ENCODE measurements around the gene SP3. TPM values are rescaled to one million over a fixed set of nuclear protein-coding genes. Genes with fewer than 3 reads are reported as not detected.

The SP3 gene
- total and polyA plus RNA-seq, 5 experiments from 2014 or later, result 51.4 to 141 (median 67.9) TPM

DNA sequence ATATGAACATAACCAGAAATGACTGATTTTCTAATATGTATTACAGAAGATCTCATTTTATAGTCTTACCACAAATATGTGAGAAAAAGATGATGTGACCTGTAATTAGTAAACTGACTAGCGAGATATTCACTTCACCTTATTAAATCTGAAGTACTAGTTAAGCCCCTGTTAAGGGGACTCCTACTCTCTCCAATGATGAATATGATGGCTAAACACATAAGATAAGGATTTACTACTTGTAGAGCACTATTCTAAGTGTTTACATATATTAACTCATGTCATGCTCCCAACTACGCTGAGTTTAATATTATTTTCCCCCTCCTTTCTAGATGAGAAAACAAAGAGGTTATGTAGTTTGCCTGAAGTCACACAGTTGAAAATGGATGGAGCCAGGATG is 40.9 kb downstream of the SP3 start:
- Mint-ChIP-seq H3K9me3 (peaks cover 0 to 2% (median 0%) of the 10 kb centered on the region in 9 donors), H3K4me1 (peaks cover 31 to 83% (median 76%) of the 10 kb centered on the region in 4 donors), H3K36me3 (peaks cover 5 to 26% (median 7%) of the 10 kb centered on the region in 3 donors), H3K4me3 (peak overlapping the region in 5 of 10 donors; percentile 11 to 41 (median 15)), H3K27ac (peak overlapping the region in 4 of 10 donors; percentile 15 to 86 (median 34)), H3K27me3 (no peaks in the 10 kb centered on the region)
- DNase-seq (no peak), ATAC-seq (no peak)
- POLR2A ChIA-PET, result interaction anchor here (1.6 kb wide), 1 partner anchor 41 kb away, joined by 6 read pairs; the partner anchor contains the start of gene SP3

DNA sequence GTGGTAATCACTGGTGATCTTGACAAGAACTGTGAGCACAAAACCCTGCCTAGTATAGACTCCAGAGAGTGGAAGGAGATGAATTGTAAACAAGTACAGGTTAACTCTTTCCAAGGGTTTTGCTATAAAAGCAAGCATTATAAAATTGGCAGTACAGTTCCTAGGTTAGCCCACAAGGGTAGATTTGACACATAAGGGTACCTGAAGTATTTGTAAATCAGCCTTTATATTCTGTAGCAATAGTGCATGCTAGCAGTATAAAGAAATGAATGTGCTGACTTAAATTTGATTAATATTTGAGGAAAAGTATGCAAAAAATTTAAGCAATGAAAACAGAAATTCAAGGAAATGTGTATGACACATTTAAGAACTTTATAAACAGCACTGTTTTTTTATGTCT is 42.4 kb downstream of the SP3 start:
- POLR2A ChIA-PET, result no interaction called here
- H3K27ac Mint-ChIP-seq, result peak overlapping the region in 8 of 10 donors; percentile 5 to 72 (median 43)
- DNase-seq (no peak), ATAC-seq (peak; percentile 31 to 33)
- H3K4me1 Mint-ChIP-seq, result peaks cover 31 to 81% (median 72%) of the 10 kb centered on the region in 4 donors
- peaks cover 0 to 2% (median 0%) of the 10 kb centered on the region in 9 donors for H3K9me3 Mint-ChIP-seq
- peak overlapping the region in 2 of 10 donors; percentile 5 to 12 for H3K4me3 Mint-ChIP-seq
- peaks cover 4 to 29% (median 10%) of the 10 kb centered on the region in 3 donors for H3K36me3 Mint-ChIP-seq
- no peaks in the 10 kb centered on the region for H3K27me3 Mint-ChIP-seq

DNA sequence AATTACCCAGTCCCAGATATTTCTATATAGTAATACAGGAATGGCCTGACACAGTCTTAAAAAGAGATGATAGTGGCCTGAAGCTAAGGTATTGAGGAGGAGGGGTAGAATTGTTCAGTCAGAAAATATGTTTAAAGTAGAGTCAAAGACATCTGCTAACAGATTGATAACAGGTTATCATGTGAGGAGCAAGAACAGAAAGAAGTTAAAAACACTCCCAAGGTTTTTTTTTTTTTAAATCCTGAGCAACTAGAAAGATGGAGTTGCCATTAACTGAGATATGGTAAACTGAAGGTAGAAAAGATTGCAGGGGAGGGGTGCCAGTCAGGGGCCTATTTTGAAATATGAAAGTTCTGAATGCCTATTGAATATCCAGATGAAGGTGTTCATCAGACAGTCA is 43.1 kb downstream of the SP3 start:
- POLR2A ChIA-PET, result no interaction called here
- Mint-ChIP-seq H3K27ac (peak overlapping the region; percentile 5 to 93 (median 53)), H3K9me3 (peaks cover 0 to 2% (median 0%) of the 10 kb centered on the region in 9 donors), H3K27me3 (no peaks in the 10 kb centered on the region), H3K4me1 (peaks cover 31 to 83% (median 72%) of the 10 kb centered on the region in 4 donors), H3K4me3 (peak overlapping the region in 4 of 10 donors; percentile 5 to 39 (median 24)), H3K36me3 (peaks cover 6 to 36% (median 17%) of the 10 kb centered on the region in 3 donors)
- ATAC-seq (no peak), DNase-seq (no peak)

DNA sequence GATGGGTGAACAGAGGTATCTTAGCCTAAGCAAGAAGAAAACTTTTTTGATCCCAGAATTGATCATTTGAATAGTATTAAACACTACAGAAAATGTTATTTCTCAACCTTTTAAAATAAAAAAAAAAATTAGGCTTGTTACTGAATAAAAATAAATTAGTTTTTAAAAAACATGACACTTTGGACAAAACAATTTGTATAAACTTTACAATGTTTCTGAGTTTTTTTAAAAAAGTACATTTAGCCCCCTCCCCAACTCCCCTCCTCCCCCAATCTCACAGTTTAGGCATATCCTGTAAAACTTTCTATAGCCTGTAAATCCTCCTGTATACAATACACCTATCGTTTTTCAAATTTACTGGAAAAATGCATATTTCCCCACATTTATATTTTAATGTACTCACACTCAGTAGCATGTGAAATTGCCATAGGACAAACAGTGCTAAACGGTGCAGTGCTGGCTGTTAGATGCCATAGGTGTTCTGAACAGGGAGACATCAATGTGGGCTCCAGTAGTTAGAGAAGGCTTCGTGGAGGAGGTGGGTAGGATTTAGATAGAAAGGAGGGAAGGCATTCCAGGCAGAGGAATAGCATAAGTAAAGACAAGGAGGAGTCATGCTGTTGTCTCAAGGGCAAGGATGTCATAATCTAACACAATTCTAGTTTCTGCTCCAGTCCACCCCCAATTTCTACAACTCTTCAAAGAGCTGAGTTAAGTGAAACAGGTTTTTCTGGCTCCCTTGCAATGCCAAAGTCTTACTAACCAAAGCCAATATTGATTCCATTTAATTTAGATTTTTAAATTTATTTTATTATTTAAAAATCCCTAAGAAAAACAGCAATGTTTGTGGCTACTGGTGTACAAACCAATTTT is 50.9 kb downstream of the SP3 start:
- DNase-seq (no peak), ATAC-seq (no peak)
- Mint-ChIP-seq H3K36me3 (peaks cover 6 to 88% (median 27%) of the 10 kb centered on the region in 3 donors), H3K9me3 (no peaks in the 10 kb centered on the region), H3K27ac (peak overlapping the region; percentile 2 to 86 (median 44)), H3K4me1 (peaks cover 7 to 36% (median 27%) of the 10 kb centered on the region in 4 donors), H3K27me3 (no peaks in the 10 kb centered on the region), H3K4me3 (no peak overlapping the region)
- POLR2A ChIA-PET, result no interaction called here

DNA sequence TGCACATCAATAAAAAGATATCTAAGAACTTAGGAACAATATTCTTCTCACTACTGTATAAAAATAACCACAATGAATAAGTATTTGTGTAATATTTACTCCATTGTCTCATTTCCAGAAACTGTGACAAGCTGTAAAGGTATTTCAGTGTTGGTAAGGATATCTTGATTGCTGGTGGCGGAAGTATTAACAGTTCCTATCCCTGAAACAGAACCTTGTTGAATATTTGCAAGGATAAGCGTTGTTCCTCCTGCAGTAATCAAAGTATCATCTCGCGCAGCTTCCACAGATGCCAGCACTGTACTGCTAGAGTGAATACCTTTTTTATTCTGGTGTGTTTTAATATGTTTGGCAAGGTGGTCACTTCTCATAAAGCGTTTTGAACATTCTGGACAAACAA is 55.3 kb downstream of the SP3 start:
- Mint-ChIP-seq H3K36me3 (peaks cover 4 to 91% (median 28%) of the 10 kb centered on the region in 3 donors), H3K27ac (no peak overlapping the region), H3K4me3 (no peak overlapping the region), H3K27me3 (no peaks in the 10 kb centered on the region), H3K4me1 (peaks cover 4 to 19% (median 9%) of the 10 kb centered on the region in 4 donors), H3K9me3 (no peaks in the 10 kb centered on the region)
- ATAC-seq (no peak), DNase-seq (no peak)
- POLR2A ChIA-PET, result no interaction called here

DNA sequence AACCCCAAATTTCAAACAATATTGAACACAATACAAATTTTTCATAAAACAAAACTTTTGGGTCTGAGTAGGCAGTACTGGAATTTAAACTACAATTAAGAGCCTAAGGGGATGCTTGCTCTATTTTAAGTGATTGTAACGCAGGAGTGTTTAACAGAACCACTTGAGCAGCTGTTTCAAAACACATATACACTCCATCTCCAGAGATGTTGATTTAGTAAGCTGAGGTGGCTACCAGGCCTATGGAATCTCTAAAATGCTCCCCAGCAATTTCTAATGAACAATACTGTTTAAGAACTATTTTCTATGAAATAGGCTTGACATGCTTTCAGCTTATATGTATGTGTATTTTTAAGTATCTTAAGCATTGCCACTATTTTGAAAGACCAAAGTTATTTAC is 58.5 kb downstream of the SP3 start:
- POLR2A ChIA-PET, result no interaction called here
- ATAC-seq (no peak), DNase-seq (no peak)
- Mint-ChIP-seq H3K36me3 (peaks cover 5 to 75% (median 29%) of the 10 kb centered on the region in 3 donors), H3K4me3 (no peak overlapping the region), H3K27me3 (no peaks in the 10 kb centered on the region), H3K27ac (no peak overlapping the region), H3K4me1 (peaks cover 0 to 5% (median 1%) of the 10 kb centered on the region in 4 donors), H3K9me3 (no peaks in the 10 kb centered on the region)

DNA sequence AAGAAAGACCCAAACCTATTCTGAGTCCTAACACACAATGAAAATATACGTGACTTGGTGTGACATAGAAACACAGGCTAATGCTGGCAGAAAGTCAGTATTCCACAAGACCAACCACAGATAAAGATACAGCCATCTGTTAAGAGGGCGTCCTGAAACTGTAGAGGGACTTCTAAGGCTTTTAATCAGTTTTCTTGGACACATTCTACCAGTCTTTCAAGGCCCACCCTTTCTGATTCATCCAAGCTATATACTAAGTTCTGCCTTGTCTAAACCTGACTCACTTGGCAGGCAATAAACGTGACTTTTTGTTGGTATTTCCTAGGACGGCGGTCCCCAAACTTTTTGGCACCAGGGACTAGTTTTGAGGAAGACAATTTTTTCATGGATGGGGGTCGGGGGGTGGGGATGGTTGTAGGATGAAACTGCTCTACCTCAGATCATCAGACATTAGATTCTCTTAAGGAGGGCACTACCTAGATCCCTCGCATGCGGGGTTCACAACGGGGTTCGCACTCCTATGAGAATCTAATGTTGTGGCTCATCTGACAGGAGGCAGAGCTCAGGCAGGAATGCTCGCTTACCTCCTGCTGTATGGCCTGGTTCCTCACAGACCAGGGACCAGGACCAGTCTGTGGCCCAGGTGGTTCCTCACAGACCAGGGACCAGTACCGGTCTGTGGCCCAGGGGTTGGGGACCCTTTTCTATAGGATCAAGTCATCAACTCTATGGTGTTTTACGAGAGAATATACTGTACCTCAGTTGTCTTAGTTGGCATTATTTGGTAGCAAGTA is 61.4 kb downstream of the SP3 start:
- Mint-ChIP-seq H3K9me3 (no peaks in the 10 kb centered on the region), H3K36me3 (peaks cover 5 to 48% (median 29%) of the 10 kb centered on the region in 3 donors), H3K27ac (peak overlapping the region in 1 of 10 donors; percentile 59), H3K4me1 (peaks cover 4 to 8% (median 4%) of the 10 kb centered on the region in 4 donors), H3K4me3 (no peak overlapping the region), H3K27me3 (no peaks in the 10 kb centered on the region)
- no peak for ATAC-seq
- no peak for DNase-seq
- POLR2A ChIA-PET, result interaction anchor here (0.6 kb wide), 1 partner anchor 34 kb away, joined by 6 read pairs; no protein-coding TSS in a partner anchor

DNA sequence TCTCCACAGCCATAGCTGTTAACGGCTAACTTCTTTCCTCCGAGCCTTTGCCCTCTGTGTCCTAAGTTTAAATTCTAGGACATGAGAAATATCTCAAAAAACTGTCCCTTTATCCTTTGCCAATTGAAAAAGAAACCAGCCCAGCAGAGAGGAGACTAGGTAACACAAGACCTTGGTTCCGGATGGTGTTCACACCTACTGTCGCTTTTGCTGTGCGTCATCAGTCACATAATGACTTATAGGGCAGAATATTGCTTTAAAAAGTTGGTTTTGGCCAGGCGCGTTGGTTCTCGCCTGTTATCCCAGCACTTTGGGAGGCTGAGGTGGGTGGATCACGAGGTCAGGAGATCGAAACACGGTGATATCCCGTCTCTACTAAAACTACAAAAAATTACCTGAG is 66.2 kb downstream of the SP3 start:
- peaks cover 11 to 27% (median 14%) of the 10 kb centered on the region in 4 donors for H3K4me1 Mint-ChIP-seq
- POLR2A ChIA-PET, result no interaction called here
- peak overlapping the region in 5 of 10 donors; percentile 2 to 83 (median 12) for H3K27ac Mint-ChIP-seq
- peaks cover 0 to 1% (median 1%) of the 10 kb centered on the region in 3 donors for H3K36me3 Mint-ChIP-seq
- peak overlapping the region in 1 of 10 donors; percentile 27 for H3K4me3 Mint-ChIP-seq
- DNase-seq (no peak), ATAC-seq (no peak)
- no peaks in the 10 kb centered on the region for H3K9me3 Mint-ChIP-seq
- H3K27me3 Mint-ChIP-seq, result no peaks in the 10 kb centered on the region

DNA sequence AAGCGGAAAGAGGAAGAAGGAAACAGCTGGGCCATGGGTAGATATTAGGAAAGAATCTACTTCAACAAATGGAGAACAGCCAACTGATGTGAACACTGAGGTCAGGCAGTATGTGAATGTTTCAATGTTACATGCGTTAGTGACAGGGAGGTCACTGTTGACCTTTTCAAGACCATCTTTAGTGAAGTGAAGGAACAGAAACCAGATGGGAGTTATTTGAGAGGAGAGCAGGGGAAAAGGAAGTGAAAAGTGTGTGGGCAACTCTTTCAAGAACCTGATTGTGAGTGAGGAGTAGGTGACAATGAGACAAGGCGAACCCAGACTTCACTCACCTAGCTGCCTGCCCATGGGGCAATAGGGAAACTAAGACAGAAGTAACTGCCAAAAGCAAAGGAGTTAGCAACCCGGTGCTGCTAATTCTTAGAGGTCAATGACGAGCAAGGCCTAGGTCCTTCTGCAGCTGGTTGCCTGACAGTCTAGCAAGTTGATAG is 67.0 kb downstream of the SP3 start:
- H3K4me3 Mint-ChIP-seq, result peak overlapping the region in 1 of 10 donors; percentile 0
- H3K27me3 Mint-ChIP-seq, result no peaks in the 10 kb centered on the region
- POLR2A ChIA-PET, result no interaction called here
- H3K36me3 Mint-ChIP-seq, result no peaks in the 10 kb centered on the region
- DNase-seq (no peak), ATAC-seq (peak in 1 of 2 donors; percentile 47)
- peaks cover 10 to 27% (median 14%) of the 10 kb centered on the region in 4 donors for H3K4me1 Mint-ChIP-seq
- H3K27ac Mint-ChIP-seq, result peak overlapping the region in 2 of 10 donors; percentile 12 to 49
- no peaks in the 10 kb centered on the region for H3K9me3 Mint-ChIP-seq

DNA sequence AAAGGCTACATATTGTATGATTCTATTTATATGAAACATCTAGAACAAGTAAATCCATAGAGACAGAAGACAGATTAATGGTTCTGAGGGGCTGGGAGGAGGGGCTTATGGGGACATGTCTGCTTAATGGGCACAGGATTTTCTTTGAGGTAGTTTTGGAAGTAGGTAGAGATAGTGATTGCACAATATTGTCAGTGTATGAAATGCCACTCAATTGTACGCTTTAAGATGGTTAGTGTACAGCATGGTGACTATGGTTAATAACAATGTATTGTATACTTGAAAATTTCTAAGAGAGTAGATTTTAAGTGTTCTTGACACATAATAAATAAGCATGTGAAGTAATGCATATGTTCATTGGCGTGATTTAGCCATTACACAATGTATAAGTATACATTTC is 68.4 kb downstream of the SP3 start:
- Mint-ChIP-seq H3K27me3 (no peaks in the 10 kb centered on the region), H3K36me3 (no peaks in the 10 kb centered on the region), H3K27ac (peak overlapping the region in 1 of 10 donors; percentile 17), H3K9me3 (no peaks in the 10 kb centered on the region), H3K4me3 (no peak overlapping the region), H3K4me1 (peaks cover 8 to 27% (median 15%) of the 10 kb centered on the region in 4 donors)
- DNase-seq (no peak), ATAC-seq (no peak)
- POLR2A ChIA-PET, result no interaction called here

DNA sequence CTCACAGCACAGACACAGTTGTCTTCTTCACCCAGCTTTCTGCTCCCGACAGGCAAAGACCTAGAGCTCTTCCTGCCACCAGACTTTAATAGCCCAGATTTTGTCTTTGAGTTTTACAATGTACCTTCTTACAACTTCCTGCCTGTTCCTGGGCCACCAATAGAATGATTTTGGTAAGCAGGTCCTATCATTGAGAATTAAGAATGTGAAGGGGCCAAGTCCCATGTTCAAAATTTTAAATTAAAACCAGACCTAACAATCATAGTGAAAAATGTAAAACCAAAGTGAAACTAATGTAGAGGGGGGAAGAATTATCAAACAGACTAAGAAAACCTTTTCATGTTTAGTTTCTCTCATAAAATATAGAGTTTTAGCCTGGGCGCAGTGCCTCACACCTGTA is 72.8 kb downstream of the SP3 start:
- peaks cover 2 to 4% (median 3%) of the 10 kb centered on the region in 4 donors for H3K4me1 Mint-ChIP-seq
- POLR2A ChIA-PET, result no interaction called here
- peaks cover 2 to 9% (median 4%) of the 10 kb centered on the region in 5 donors for H3K27me3 Mint-ChIP-seq
- no peak for DNase-seq
- H3K4me3 Mint-ChIP-seq, result no peak overlapping the region
- peaks cover 0 to 8% (median 6%) of the 10 kb centered on the region in 3 donors for H3K36me3 Mint-ChIP-seq
- H3K27ac Mint-ChIP-seq, result no peak overlapping the region
- no peak for ATAC-seq
- H3K9me3 Mint-ChIP-seq, result peaks cover 0 to 29% (median 11%) of the 10 kb centered on the region in 9 donors

DNA sequence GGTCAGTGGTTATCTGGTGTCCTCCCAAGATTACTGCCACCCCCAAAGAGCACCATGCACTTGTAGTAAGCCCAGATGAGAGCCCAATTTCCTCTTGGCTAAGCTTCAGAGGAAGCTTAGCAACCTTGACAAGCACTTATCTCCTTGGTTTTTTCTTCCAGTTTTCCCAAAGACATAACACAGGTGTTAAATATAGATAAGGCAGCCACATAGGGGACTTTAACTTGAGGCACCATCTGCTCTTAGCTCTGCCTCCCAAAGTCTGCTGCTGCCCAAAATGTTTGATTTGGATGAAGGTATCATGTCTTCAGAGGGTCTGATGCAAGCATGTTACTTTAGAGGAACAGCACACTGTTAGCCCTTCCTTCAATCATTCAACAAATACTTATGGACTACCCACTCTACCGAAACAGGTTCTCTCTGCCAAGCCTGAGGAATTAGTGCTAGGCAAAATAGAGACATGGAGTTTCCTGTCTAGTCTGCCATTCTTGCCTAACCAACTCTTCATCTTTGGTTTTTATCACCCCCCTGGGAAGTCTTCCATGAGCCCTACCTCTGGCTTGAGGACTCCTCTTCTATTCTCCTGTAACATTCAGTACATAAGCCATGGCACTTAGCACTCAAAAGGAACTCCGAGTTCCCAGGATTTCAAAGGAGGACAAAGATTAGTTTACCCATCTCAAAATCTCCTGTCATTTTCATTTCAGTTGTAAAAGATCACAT is 73.7 kb downstream of the SP3 start:
- no peak overlapping the region for H3K27ac Mint-ChIP-seq
- POLR2A ChIA-PET, result no interaction called here
- H3K4me1 Mint-ChIP-seq, result peaks cover 0 to 2% (median under 1%) of the 10 kb centered on the region in 4 donors
- peaks cover 0 to 8% (median 6%) of the 10 kb centered on the region in 3 donors for H3K36me3 Mint-ChIP-seq
- H3K27me3 Mint-ChIP-seq, result peaks cover 2 to 9% (median 4%) of the 10 kb centered on the region in 5 donors
- ATAC-seq (no peak), DNase-seq (no peak)
- no peak overlapping the region for H3K4me3 Mint-ChIP-seq
- H3K9me3 Mint-ChIP-seq, result peaks cover 0 to 29% (median 11%) of the 10 kb centered on the region in 9 donors
